A549 treated with GW870086 at 1 μM for 4 hours (cell line): ENCODE data around the gene RIPOR1. TPM values are rescaled to one million over a fixed set of nuclear protein-coding genes. Genes with fewer than 3 reads are reported as not detected.

ENCODE experiments used
- total RNA-seq: library from RNA; stranded (reverse); fragments of 200-300 nt; extraction: Qiagen RNA extraction; gene quantifications from 5 replicates; pipeline ENCODE4 v1.2.3, GENCODE V29; 2022; ENCODE audit warnings: low read depth

Gene RIPOR1, protein sequence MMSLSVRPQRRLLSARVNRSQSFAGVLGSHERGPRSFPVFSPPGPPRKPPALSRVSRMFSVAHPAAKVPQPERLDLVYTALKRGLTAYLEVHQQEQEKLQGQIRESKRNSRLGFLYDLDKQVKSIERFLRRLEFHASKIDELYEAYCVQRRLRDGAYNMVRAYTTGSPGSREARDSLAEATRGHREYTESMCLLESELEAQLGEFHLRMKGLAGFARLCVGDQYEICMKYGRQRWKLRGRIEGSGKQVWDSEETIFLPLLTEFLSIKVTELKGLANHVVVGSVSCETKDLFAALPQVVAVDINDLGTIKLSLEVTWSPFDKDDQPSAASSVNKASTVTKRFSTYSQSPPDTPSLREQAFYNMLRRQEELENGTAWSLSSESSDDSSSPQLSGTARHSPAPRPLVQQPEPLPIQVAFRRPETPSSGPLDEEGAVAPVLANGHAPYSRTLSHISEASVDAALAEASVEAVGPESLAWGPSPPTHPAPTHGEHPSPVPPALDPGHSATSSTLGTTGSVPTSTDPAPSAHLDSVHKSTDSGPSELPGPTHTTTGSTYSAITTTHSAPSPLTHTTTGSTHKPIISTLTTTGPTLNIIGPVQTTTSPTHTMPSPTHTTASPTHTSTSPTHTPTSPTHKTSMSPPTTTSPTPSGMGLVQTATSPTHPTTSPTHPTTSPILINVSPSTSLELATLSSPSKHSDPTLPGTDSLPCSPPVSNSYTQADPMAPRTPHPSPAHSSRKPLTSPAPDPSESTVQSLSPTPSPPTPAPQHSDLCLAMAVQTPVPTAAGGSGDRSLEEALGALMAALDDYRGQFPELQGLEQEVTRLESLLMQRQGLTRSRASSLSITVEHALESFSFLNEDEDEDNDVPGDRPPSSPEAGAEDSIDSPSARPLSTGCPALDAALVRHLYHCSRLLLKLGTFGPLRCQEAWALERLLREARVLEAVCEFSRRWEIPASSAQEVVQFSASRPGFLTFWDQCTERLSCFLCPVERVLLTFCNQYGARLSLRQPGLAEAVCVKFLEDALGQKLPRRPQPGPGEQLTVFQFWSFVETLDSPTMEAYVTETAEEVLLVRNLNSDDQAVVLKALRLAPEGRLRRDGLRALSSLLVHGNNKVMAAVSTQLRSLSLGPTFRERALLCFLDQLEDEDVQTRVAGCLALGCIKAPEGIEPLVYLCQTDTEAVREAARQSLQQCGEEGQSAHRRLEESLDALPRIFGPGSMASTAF
- 36.1 to 45.7 TPM (median 40.3 TPM) in 5 replicates for total RNA-seq

DNA sequence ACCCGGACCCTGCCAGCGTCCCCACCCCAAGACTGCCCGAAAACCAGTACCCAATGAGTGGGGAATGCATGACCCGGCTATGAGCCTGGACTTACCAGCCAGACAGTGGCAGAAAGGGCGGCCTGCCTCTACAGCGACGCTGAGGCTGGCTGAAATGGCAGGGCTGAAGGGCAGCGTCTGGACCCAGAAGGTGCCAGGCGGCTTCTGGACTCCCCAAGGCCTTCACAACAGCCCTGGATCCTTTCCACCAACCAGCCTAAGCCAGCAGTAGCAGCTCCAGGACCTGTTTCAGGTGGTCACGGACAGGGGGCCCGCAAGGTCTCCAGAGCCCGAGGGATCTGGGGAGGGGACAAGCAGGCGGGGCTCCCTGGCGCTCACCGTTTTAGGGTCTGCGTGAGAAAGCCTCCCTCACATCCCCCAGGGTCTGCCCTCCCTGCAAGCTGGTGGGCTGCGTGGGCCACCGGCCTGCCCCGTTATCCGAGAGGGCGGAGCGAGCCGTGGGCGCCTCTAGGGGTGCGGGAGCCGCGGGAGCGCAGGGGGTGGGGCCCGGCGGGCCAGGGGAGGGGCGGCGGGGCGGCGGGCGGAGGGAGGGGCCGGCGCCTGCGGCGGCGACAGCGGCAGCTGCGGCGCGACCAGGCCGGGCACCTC is at the start of gene RIPOR1:
Gene RIPOR1, plus strand, starts transcription at position 608 of the 648 bp plus-strand sequence. CDS start 9,618 bp downstream, outside the sequence.

DNA sequence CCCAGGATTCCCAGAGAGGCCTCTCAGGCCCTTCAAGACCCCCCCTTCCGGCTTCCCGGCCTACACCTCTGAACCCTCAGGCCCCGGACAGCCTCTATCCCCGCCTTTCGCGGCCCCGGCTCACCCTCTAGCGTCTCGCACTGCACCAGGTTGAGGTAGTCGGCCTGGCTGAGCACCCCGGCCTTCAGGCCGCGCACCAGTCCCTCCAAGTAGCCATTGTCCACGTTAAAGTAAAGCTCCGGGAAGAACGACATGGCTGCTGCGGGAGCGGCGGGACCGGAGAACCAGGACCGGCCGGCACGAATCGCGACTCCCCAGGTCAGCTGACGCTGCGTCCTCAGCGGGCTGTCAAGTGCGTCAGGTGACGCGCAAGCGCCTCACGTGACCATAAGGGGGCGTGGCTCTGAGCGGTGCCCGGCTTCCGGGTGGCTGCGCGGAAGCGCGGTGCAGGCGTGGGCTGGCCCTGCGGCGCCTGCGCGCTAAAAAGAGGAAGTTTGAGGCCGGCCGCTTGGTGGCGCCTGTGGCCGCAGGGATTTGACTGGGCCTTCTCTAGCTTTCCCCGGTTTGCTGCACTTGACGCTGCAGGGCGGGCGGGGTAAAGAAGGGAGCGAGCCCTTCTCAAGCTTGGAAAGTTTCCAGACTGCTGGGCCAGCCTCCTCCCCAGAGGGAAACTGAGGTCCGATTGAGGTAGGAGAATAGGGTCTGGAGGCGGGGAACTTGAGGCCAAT is 47.6 kb upstream of the RIPOR1 start, which contains the start of gene ATP6V0D1:
Gene ATP6V0D1, minus strand, starts transcription at position 325 of the 728 bp plus-strand sequence. Its CDS starts 71 bp downstream, at position 254.

DNA sequence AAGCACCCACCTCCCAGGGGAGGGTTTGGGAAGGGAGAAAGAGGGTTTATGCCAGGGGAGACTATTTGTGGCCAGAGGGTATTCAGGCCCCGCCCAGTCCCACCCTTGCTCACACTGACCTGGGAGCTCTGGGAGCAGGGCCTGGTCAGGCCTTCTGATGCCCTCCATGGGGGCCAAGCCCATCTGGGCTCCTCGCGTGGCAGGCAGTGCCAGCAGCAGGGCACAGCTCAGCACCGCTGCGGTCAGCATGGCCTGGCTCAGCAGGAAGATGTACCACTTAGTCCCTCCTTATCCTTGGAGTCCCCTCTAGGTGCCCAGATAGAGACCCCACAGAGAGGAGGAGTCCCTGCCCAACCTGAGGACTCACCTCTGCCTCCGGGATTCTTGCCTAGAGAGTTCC is 45.5 kb upstream of the RIPOR1 start, which contains the start of gene AGRP:
Gene AGRP, minus strand, starts transcription at position 398 of the 400 bp plus-strand sequence. Its CDS starts 149 bp downstream, at position 249.

DNA sequence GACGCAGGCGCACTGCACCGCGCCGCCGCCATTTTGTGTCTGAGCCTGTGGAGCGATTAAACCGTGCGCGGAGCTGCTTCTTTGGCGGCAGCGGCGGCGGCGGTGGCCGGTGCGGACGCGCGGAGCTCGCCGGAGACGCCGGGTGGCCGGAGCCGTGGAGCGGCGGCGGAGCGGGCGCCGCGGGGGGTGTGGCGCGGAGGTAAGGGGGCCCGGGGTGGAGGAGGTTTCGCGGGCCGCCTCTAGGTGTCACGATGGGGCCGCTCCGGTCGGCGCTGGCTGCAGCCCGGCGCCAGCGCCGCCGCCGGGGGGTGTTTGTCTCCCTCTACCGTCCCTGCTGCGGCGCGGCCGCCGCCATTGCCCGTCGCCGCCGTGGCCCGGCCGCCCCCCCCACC is 33.9 kb downstream of the RIPOR1 start, which contains the start of gene CTCF:
Gene CTCF, plus strand, starts transcription at position 1 of the 392 bp plus-strand sequence. CDS start 48,307 bp downstream, outside the sequence.

Other genes with a start within 250 kb of the RIPOR1 start
- gene PLEKHG4, start 249.3 kb upstream of the RIPOR1 start, total RNA-seq: 11.0 to 14.2 TPM (median 12.3 TPM) in 5 replicates
- 0.14 to 0.79 TPM (median 0.43 TPM) in 5 replicates for gene KCTD19, start 202.1 kb upstream of the RIPOR1 start, total RNA-seq
- gene LRRC36, start 202.0 kb upstream of the RIPOR1 start, total RNA-seq: 0.21 to 0.35 TPM (median 0.21 TPM) in 3 of 5 replicates, not detected in the others
- gene TPPP3, start 135.3 kb upstream of the RIPOR1 start, total RNA-seq: 8.6 to 14.2 TPM (median 12.1 TPM) in 5 replicates
- gene ZDHHC1, start 112.4 kb upstream of the RIPOR1 start, total RNA-seq: 4.6 to 7.2 TPM (median 6.5 TPM) in 5 replicates
- 1.3 to 2.1 TPM (median 1.5 TPM) in 5 replicates for gene HSD11B2, start 97.7 kb upstream of the RIPOR1 start, total RNA-seq
- 100 to 117 TPM (median 107 TPM) in 5 replicates for gene ATP6V0D1, start 47.7 kb upstream of the RIPOR1 start, total RNA-seq
- not detected in 5 replicates for gene AGRP, start 45.3 kb upstream of the RIPOR1 start, total RNA-seq
- gene CTCF, start 33.7 kb downstream of the RIPOR1 start, total RNA-seq: 33.9 to 35.7 TPM (median 34.2 TPM) in 5 replicates
- 1.3 to 2.1 TPM (median 1.7 TPM) in 5 replicates for gene CARMIL2, start 116.3 kb downstream of the RIPOR1 start, total RNA-seq
- gene ACD, start 131.4 kb downstream of the RIPOR1 start, total RNA-seq: 31.1 to 35.3 TPM (median 34.4 TPM) in 5 replicates
- 1.5 to 2.6 TPM (median 2.3 TPM) in 5 replicates for gene PARD6A, start 132.1 kb downstream of the RIPOR1 start, total RNA-seq
- 7.7 to 12.2 TPM (median 11.1 TPM) in 5 replicates for gene ENKD1, start 137.9 kb downstream of the RIPOR1 start, total RNA-seq
- gene C16orf86, start 138.0 kb downstream of the RIPOR1 start, total RNA-seq: 0.12 to 0.14 TPM in 2 of 5 replicates, not detected in the others
- gene GFOD2, start 190.5 kb downstream of the RIPOR1 start, total RNA-seq: 16.0 to 18.1 TPM (median 16.9 TPM) in 5 replicates